ENCODE data around the gene NTM. TPM values are rescaled to one million over a fixed set of nuclear protein-coding genes. Genes with fewer than 3 reads are reported as not detected.

Gene NTM
- total RNA-seq, 4 donors from 2014 or later = 3.6 to 11.8 (median 7.8) TPM

- no peak overlapping the region for H3K27ac ChIP-seq
- TF ChIP-seq POLR2AphosphoS5 (IDR thresholded peaks at IDR 0.05) (no peak), POLR2A (IDR thresholded peaks at IDR 0.05) (no peak), CTCF (IDR thresholded peaks at IDR 0.05) (no peak), EP300 (IDR thresholded peaks at IDR 0.05) (no peak)
- 56 to 59% methylated on average over 5 to 10 of the region's 15 CpGs for WGBS, 2 donors (ENCODE audit: low coverage in 1 of 2)
- H3K36me3 ChIP-seq = no peaks in the 10 kb centered on the region
- ATAC-seq = no peak
- H3K27me3 ChIP-seq = peaks cover 7% of the 10 kb centered on the region
- no peaks in the 10 kb centered on the region for H3K9me3 ChIP-seq
- H3K4me3 ChIP-seq = no peak overlapping the region
- H3K4me1 ChIP-seq = no peaks in the 10 kb centered on the region
These were observed 272.5 kb downstream of the NTM start for GRCh38 chr11:131642756-131643531.

- TF ChIP-seq EP300 (IDR thresholded peaks at IDR 0.05) (no peak), POLR2A (IDR thresholded peaks at IDR 0.05) (no peak), POLR2AphosphoS5 (IDR thresholded peaks at IDR 0.05) (no peak), CTCF (IDR thresholded peaks at IDR 0.05) (no peak)
- no peaks in the 10 kb centered on the region for H3K4me1 ChIP-seq
- WGBS, 2 donors (ENCODE audit: low coverage in 1 of 2) = 68 to 93% methylated on average over 4 to 5 of the region's 5 CpGs
- no peak overlapping the region for H3K27ac ChIP-seq
- H3K9me3 ChIP-seq = no peaks in the 10 kb centered on the region
- no peak for ATAC-seq
- H3K36me3 ChIP-seq = no peaks in the 10 kb centered on the region
- H3K4me3 ChIP-seq = no peak overlapping the region
- peaks cover 7% of the 10 kb centered on the region for H3K27me3 ChIP-seq
These were observed 273.9 kb downstream of the NTM start for GRCh38 chr11:131644204-131644795.

GRCh38 chr11:131645237-131645636 is 274.8 kb downstream of the NTM start:
- Histone ChIP-seq H3K4me3 (no peak overlapping the region), H3K27ac (no peak overlapping the region), H3K36me3 (no peaks in the 10 kb centered on the region), H3K27me3 (peaks cover 7% of the 10 kb centered on the region), H3K4me1 (no peaks in the 10 kb centered on the region), H3K9me3 (no peaks in the 10 kb centered on the region)
- 48 to 67% methylated on average over 6 of the region's 6 CpGs for WGBS, 2 donors (ENCODE audit: low coverage in 1 of 2)
- no peak for ATAC-seq
- no peak for TF ChIP-seq EP300 (IDR thresholded peaks at IDR 0.05)
- TF ChIP-seq POLR2A (IDR thresholded peaks at IDR 0.05) = no peak
- TF ChIP-seq POLR2AphosphoS5 (IDR thresholded peaks at IDR 0.05) = no peak
- TF ChIP-seq CTCF (IDR thresholded peaks at IDR 0.05) = no peak

GRCh38 chr11:131649856-131650255 is 279.4 kb downstream of the NTM start:
- Histone ChIP-seq H3K27ac (no peak overlapping the region), H3K4me3 (no peak overlapping the region), H3K36me3 (no peaks in the 10 kb centered on the region), H3K9me3 (no peaks in the 10 kb centered on the region), H3K4me1 (no peaks in the 10 kb centered on the region), H3K27me3 (peaks cover 22% of the 10 kb centered on the region)
- 90 to 100% methylated on average over 1 to 3 of the region's 5 CpGs for WGBS, 2 donors (ENCODE audit: low coverage in 1 of 2)
- TF ChIP-seq EP300 (IDR thresholded peaks at IDR 0.05) (no peak), POLR2A (IDR thresholded peaks at IDR 0.05) (no peak), POLR2AphosphoS5 (IDR thresholded peaks at IDR 0.05) (no peak), CTCF (IDR thresholded peaks at IDR 0.05) (no peak)
- no peak for ATAC-seq

GRCh38 chr11:131652231-131652630 is 281.8 kb downstream of the NTM start:
- Histone ChIP-seq H3K27ac (no peak overlapping the region), H3K4me1 (no peaks in the 10 kb centered on the region), H3K36me3 (no peaks in the 10 kb centered on the region), H3K4me3 (no peak overlapping the region), H3K9me3 (no peaks in the 10 kb centered on the region), H3K27me3 (peaks cover 23% of the 10 kb centered on the region)
- 61% methylated on average over 2 of the region's 2 CpGs; no CpG with 5 or more reads in 1 of the 2 donors for WGBS, 2 donors (ENCODE audit: low coverage in 1 of 2)
- no peak for ATAC-seq
- TF ChIP-seq EP300 (IDR thresholded peaks at IDR 0.05) = no peak
- no peak for TF ChIP-seq POLR2AphosphoS5 (IDR thresholded peaks at IDR 0.05)
- TF ChIP-seq POLR2A (IDR thresholded peaks at IDR 0.05) = no peak
- TF ChIP-seq CTCF (IDR thresholded peaks at IDR 0.05) = no peak
